HCT116 (cell line): ENCODE results near the gene ARFGEF3. TPM values are rescaled to one million over a fixed set of nuclear protein-coding genes. Genes with fewer than 3 reads are reported as not detected.

Experiments used
- ATAC-seq: fragments of 200-7000 bp; cut with Tn5 transposase; 2 replicates; pipeline ENCODE4 v1.9.1; 2020; ENCODE audit warnings: mild to moderate bottlenecking, moderate library complexity
- BruUV-seq: library from RNA; stranded (reverse); fragments of 400-500 nt; replicated peaks from 2 replicates; lab custom pipeline; 2021; lab: Mats Ljungman, UMichigan
- CTCF ChIA-PET: fragments of 300-600 bp; sonication (Branson Sonifier 250); formaldehyde crosslinking; loops from one replicate; lab custom pipeline; 2021; ENCODE audit warnings: antibody characterized with exemption; lab: Charles Lee
- POLR2A ChIA-PET: fragments of 300-600, 350-600 bp; sonication (Branson Sonifier 250); formaldehyde crosslinking; loops from one replicate; lab custom pipeline; 2021; ENCODE audit warnings: antibody characterized with exemption; lab: Charles Lee
- RAD21 ChIA-PET, 2 experiments: fragments of 300-600 bp; sonication (Branson Sonifier 250); formaldehyde crosslinking; loops; one replicate each; lab custom pipeline; 2023; ENCODE audit warnings: low total read pairs in 2 of 2; ENCODE audit not compliant: uncharacterized antibody in 2 of 2, unreplicated experiment in 2 of 2, low non-redundant PET in 1 of 2; lab: Charles Lee
- DNase-seq: peaks from one replicate; pipeline ENCODE4 v3.0.0-alpha.2; 2010; ENCODE audit warnings: low read depth, low spot score
- H2AFZ ChIP-seq: fragments of 200-600 bp; shearing (Covaris generic), sonication (generic); 2 replicates; pipeline ENCODE4 v1.6.1; 2017; ENCODE audit warnings: low read depth, mixed run types, mixed read lengths, antibody characterized with exemption, low read length; ENCODE audit not compliant: poor library complexity, severe bottlenecking
- H3K27ac ChIP-seq: 2 replicates; pipeline ENCODE4 v1.5.1; 2012; ENCODE audit warnings: low read depth, low read length
- H3K27me3 ChIP-seq: fragments of 200-600 bp; sonication (generic); 2 replicates; pipeline ENCODE4 v1.6.1; 2016; ENCODE audit warnings: mixed run types, low read length, mixed read lengths; ENCODE audit not compliant: insufficient read depth
- H3K36me3 ChIP-seq, 2 experiments: fragments of 200-500 bp in 1 of 2; fragments of 200-600 bp in 1 of 2; sonication (Bioruptor generic) in 1 of 2; sonication (generic) in 1 of 2; 2 replicates each; pipeline versions ENCODE4 v1.5.1 to v1.6.1; 2014 to 2016; ENCODE audit warnings: low read length in 2 of 2, inconsistent platforms in 1 of 2, mixed read lengths in 1 of 2, mixed run types in 1 of 2; ENCODE audit not compliant: insufficient read depth in 2 of 2, control insufficient read depth in 1 of 2
- H3K4me1 ChIP-seq, 2 experiments: fragments of 200-600 bp in 1 of 2; sonication (generic) in 1 of 2; 2 replicates each; pipeline versions ENCODE4 v1.5.1 to v1.6.1; 2012 to 2017; ENCODE audit warnings: low read length in 2 of 2, inconsistent platforms in 1 of 2, mild to moderate bottlenecking in 1 of 2, mixed read lengths in 1 of 2, mixed run types in 1 of 2, moderate library complexity in 1 of 2; ENCODE audit not compliant: insufficient read depth in 2 of 2, control insufficient read depth in 1 of 2
- H3K4me2 ChIP-seq: fragments of 200-600 bp; sonication (generic); 2 replicates; pipeline ENCODE4 v1.6.1; 2017; ENCODE audit warnings: mixed run types, low read length, mixed read lengths
- H3K4me3 ChIP-seq, 2 experiments: fragments of 200-600 bp in 1 of 2; sonication (generic) in 1 of 2; replicated peaks in 1 of 2; 2 replicates each; pipeline ENCODE4 v1.5.1; 2011 to 2016; ENCODE audit warnings: low read length in 2 of 2, control low read depth in 1 of 2, low read depth in 1 of 2, mild to moderate bottlenecking in 1 of 2, mixed read lengths in 1 of 2, mixed run types in 1 of 2
- H3K79me2 ChIP-seq: fragments of 200-600 bp; sonication (generic); 2 replicates; pipeline ENCODE4 v1.6.1; 2017; ENCODE audit warnings: mild to moderate bottlenecking, mixed run types, low read length, moderate library complexity, mixed read lengths; ENCODE audit not compliant: insufficient read depth
- H3K9ac ChIP-seq: fragments of 200-600 bp; sonication (generic); 2 replicates; pipeline ENCODE4 v1.6.1; 2016; ENCODE audit warnings: low read length, mixed read lengths
- H3K9me2 ChIP-seq: fragments of 200-600 bp; sonication (generic), shearing (Covaris generic); 2 replicates; pipeline ENCODE4 v1.6.1; 2017; ENCODE audit warnings: mixed run types, mild to moderate bottlenecking, moderate library complexity; ENCODE audit not compliant: insufficient read depth
- H3K9me3 ChIP-seq, 2 experiments: fragments of 200-500 bp in 1 of 2; fragments of 200-600 bp in 1 of 2; sonication (Bioruptor generic) in 1 of 2; sonication (generic) in 1 of 2; 2 replicates each; pipeline ENCODE4 v1.6.1; 2014 to 2017; ENCODE audit warnings: low read length in 2 of 2, mixed read lengths in 2 of 2, inconsistent platforms in 1 of 2, low read depth in 1 of 2, mild to moderate bottlenecking in 1 of 2, mixed run types in 1 of 2, moderate library complexity in 1 of 2; ENCODE audit not compliant: control insufficient read depth in 1 of 2, insufficient read depth in 1 of 2
- H4K20me1 ChIP-seq: fragments of 200-600 bp; sonication (generic), shearing (Covaris generic); 2 replicates; pipeline ENCODE4 v1.6.1; 2017; ENCODE audit warnings: mixed run types, mild to moderate bottlenecking, moderate library complexity; ENCODE audit not compliant: insufficient read depth
- ATF3 ChIP-seq: IDR thresholded peaks from 2 replicates; pipeline ENCODE4 v1.6.1; 2012
- CBX3 ChIP-seq: IDR thresholded peaks from 2 replicates; pipeline ENCODE4 v1.6.1; 2012; ENCODE audit warnings: low read depth
- CEBPB ChIP-seq: IDR thresholded peaks from 2 replicates; pipeline ENCODE4 v1.6.1; 2012; ENCODE audit warnings: low read depth
- EZH2 ChIP-seq: fragments of 200-600 bp; sonication (generic); IDR thresholded peaks from 2 replicates; pipeline ENCODE4 v1.6.1; 2017; ENCODE audit warnings: antibody characterized with exemption, mixed run types
- FOSL1 ChIP-seq: IDR thresholded peaks from 2 replicates; pipeline ENCODE4 v1.6.1; 2012; ENCODE audit warnings: low read depth
- JUND ChIP-seq: IDR thresholded peaks from 2 replicates; pipeline ENCODE4 v1.6.1; 2012
- MAX ChIP-seq: IDR thresholded peaks from 2 replicates; pipeline ENCODE4 v1.6.1; 2012
- RAD21 ChIP-seq: IDR thresholded peaks from 2 replicates; pipeline ENCODE4 v1.6.1; 2012; ENCODE audit warnings: low read depth, mild to moderate bottlenecking
- REST ChIP-seq: IDR thresholded peaks from 2 replicates; pipeline ENCODE4 v1.6.1; 2012; ENCODE audit warnings: low read depth
- SIN3A ChIP-seq: IDR thresholded peaks from 2 replicates; pipeline ENCODE4 v1.6.1; 2012; ENCODE audit warnings: low read depth
- SRF ChIP-seq: IDR thresholded peaks from 2 replicates; pipeline ENCODE4 v1.6.1; 2012; ENCODE audit warnings: low read depth
- TCF7L2 ChIP-seq: IDR thresholded peaks from 2 replicates; pipeline ENCODE4 v1.7.0; 2011; ENCODE audit warnings: borderline replicate concordance, inconsistent platforms; ENCODE audit not compliant: insufficient read depth, insufficient read length; ENCODE audit errors: extremely low read depth
- YY1 ChIP-seq: IDR thresholded peaks from 2 replicates; pipeline ENCODE4 v1.6.1; 2011; ENCODE audit warnings: low read length, low read depth, moderate library complexity, mild to moderate bottlenecking; ENCODE audit not compliant: insufficient replicate concordance; ENCODE audit errors: extremely low read depth
- ZFX ChIP-seq: fragments of 450-650 bp; IDR thresholded peaks from 2 replicates; pipeline ENCODE4 v1.6.1; 2017
- intact Hi-C: fragments of 100-400 bp; cut with micrococcal nuclease; formaldehyde crosslinking; loops from 2 replicates; pipeline ENCODE4 v1.10.0; 2022
- total RNA-seq: library from RNA; stranded (reverse); gene quantifications from one replicate; pipeline ENCODE4 v1.2.1, GENCODE V29; 2021; ENCODE audit not compliant: unreplicated experiment

ARFGEF3 gene
- total RNA-seq, 1 experiment from 2014 or later: 3.8 TPM

- H4K20me1 ChIP-seq: no peaks in the 10 kb centered on the region
- no peak overlapping the region for H3K4me3 ChIP-seq
- H3K9me3 ChIP-seq: no peaks in the 10 kb centered on the region
- DNase-seq: no peak
- ChIA-PET CTCF (no interaction called here), POLR2A (no interaction called here), RAD21 (no interaction called here)
- no peak overlapping the region for H3K9ac ChIP-seq
- intact Hi-C loops: no loop called here
- no peak overlapping the region for H2AFZ ChIP-seq
- no peak overlapping the region for H3K4me2 ChIP-seq
- no peak overlapping the region for H3K27ac ChIP-seq
- H3K36me3 ChIP-seq: no peaks in the 10 kb centered on the region; a peak in 1 of 4 replicates
- TF ChIP-seq TCF7L2 (no peak), EZH2 (no peak), FOSL1 (no peak), RAD21 (no peak), REST (no peak), SIN3A (no peak), SRF (no peak), CEBPB (no peak), JUND (no peak), MAX (no peak), CBX3 (no peak), ZFX (no peak), YY1 (no peak), ATF3 (no peak)
- TF ChIP-seq, all 23 proteins: peak for 0
- H3K27me3 ChIP-seq: no peaks in the 10 kb centered on the region
- no peaks in the 10 kb centered on the region for H3K9me2 ChIP-seq
- no peak for ATAC-seq
- H3K4me1 ChIP-seq: no peaks in the 10 kb centered on the region
- no peaks in the 10 kb centered on the region for H3K79me2 ChIP-seq
- no TSS peak for BruUV-seq
Measured at GRCh38 chr6:138321934-138322333, 160.2 kb downstream of the ARFGEF3 start.
